ENCODE data around the gene TSPAN13.

- TF ChIP-seq CTCF (optimal IDR thresholded peaks at IDR 0.05 in 1 of 3, IDR thresholded peaks at IDR 0.05 in 1 of 3, conservative IDR thresholded peaks at IDR 0.05 in 1 of 3; ENCODE audit: extremely low read depth in 1 of 3, insufficient read depth in 2 of 3, low read length in 3 of 3) = no peak
- TF ChIP-seq EZH2 (IDR thresholded peaks at IDR 0.05; ENCODE audit: low read length) = no peak
Observed at GRCh38 chr7:16744518-16745250, 8.9 kb upstream of the TSPAN13 start.
